IMR-90 (cell line): Measurements from ENCODE around the gene FAM163B. TPM values are rescaled to one million over a fixed set of nuclear protein-coding genes. Genes with fewer than 3 reads are reported as not detected.

Experiments
- ATAC-seq: fragments of 200-7000 bp; cut with Tn5 transposase; 2 replicates; pipeline ENCODE4 v1.9.1; 2020; ENCODE audit warnings: low read depth, mild to moderate bottlenecking, moderate library complexity
- BruUV-seq: library from RNA; stranded (reverse); fragments of 400-500 nt; replicated peaks from 2 replicates; lab custom pipeline; 2021; lab: Mats Ljungman, UMichigan
- CTCF ChIA-PET: fragments of 300-600 bp; formaldehyde crosslinking; extraction: SDS; loops from one replicate; lab custom pipeline; 2021; ENCODE audit warnings: antibody characterized with exemption; lab: Yijun Ruan, JAX
- POLR2A ChIA-PET: fragments of 300-600 bp; sonication (Branson Sonifier 250); formaldehyde crosslinking; loops from one replicate; lab custom pipeline; 2022; ENCODE audit warnings: antibody characterized with exemption; ENCODE audit not compliant: unreplicated experiment; lab: Charles Lee
- DNase-seq: peaks from one replicate; pipeline ENCODE4 v3.0.0; 2013
- H2AFZ ChIP-seq: replicated peaks from 2 replicates; pipeline ENCODE3; 2013; ENCODE audit warnings: low read length, mild to moderate bottlenecking; ENCODE audit not compliant: poor library complexity
- H2AK5ac ChIP-seq: 2 replicates; pipeline ENCODE4 v1.6.1; 2013; ENCODE audit warnings: low read depth, low read length, inconsistent platforms
- H2AK9ac ChIP-seq: replicated peaks from 2 replicates; pipeline ENCODE3; 2013; ENCODE audit warnings: mild to moderate bottlenecking, low read depth, low read length, moderate library complexity; ENCODE audit not compliant: poor library complexity
- H2BK120ac ChIP-seq: 2 replicates; pipeline ENCODE4 v1.6.1; 2013; ENCODE audit warnings: low read depth, low read length, inconsistent platforms
- H2BK15ac ChIP-seq: 3 replicates; pipeline ENCODE4 v1.6.1; 2013; ENCODE audit warnings: low read depth, low read length, inconsistent platforms
- H2BK20ac ChIP-seq: 2 replicates; pipeline ENCODE4 v1.6.1; 2013; ENCODE audit warnings: low read depth, mild to moderate bottlenecking, inconsistent platforms, low read length, moderate library complexity
- H2BK5ac ChIP-seq: 2 replicates; pipeline ENCODE4 v1.6.1; 2013; ENCODE audit warnings: mild to moderate bottlenecking, low read depth, low read length, inconsistent platforms; ENCODE audit not compliant: poor library complexity, severe bottlenecking
- H3K14ac ChIP-seq: replicated peaks from 2 replicates; pipeline ENCODE4 v1.6.1; 2013; ENCODE audit warnings: low read depth, low read length, inconsistent platforms
- H3K18ac ChIP-seq: 2 replicates; pipeline ENCODE4 v1.6.1; 2013; ENCODE audit warnings: low read depth, low read length, control low read depth
- H3K23ac ChIP-seq: 2 replicates; pipeline ENCODE4 v1.6.1; 2013; ENCODE audit warnings: low read depth, low read length, inconsistent platforms
- H3K27ac ChIP-seq: 2 replicates; pipeline ENCODE4 v1.5.1; 2013; ENCODE audit warnings: mild to moderate bottlenecking, control low read depth, low read length; ENCODE audit not compliant: insufficient read depth
- H3K27me3 ChIP-seq: 2 replicates; pipeline ENCODE4 v1.6.1; 2013; ENCODE audit warnings: low read length; ENCODE audit not compliant: control insufficient read depth, insufficient read depth
- H3K36me3 ChIP-seq: 2 replicates; pipeline ENCODE4 v1.6.1; 2013; ENCODE audit warnings: low read length, mixed read lengths; ENCODE audit not compliant: control insufficient read depth, insufficient read depth
- H3K4ac ChIP-seq: 2 replicates; pipeline ENCODE4 v1.6.1; 2013; ENCODE audit warnings: low read depth, low read length, inconsistent platforms
- H3K4me1 ChIP-seq: 2 replicates; pipeline ENCODE4 v1.6.1; 2013; ENCODE audit warnings: low read length, mixed read lengths; ENCODE audit not compliant: control insufficient read depth, insufficient read depth
- H3K4me2 ChIP-seq: 2 replicates; pipeline ENCODE4 v1.6.1; 2013; ENCODE audit warnings: low read depth, mild to moderate bottlenecking, control low read depth, low read length, moderate library complexity
- H3K4me3 ChIP-seq: 2 replicates; pipeline ENCODE4 v1.5.1; 2013; ENCODE audit warnings: low read depth, mild to moderate bottlenecking, control low read depth, low read length, moderate library complexity; ENCODE audit not compliant: insufficient read depth
- H3K56ac ChIP-seq: 2 replicates; pipeline ENCODE4 v1.6.1; 2013; ENCODE audit warnings: low read length, inconsistent platforms; ENCODE audit not compliant: insufficient read depth; ENCODE audit errors: extremely low read depth
- H3K79me1 ChIP-seq, 2 experiments: 2 replicates each; pipeline ENCODE4 v1.6.1; 2013; ENCODE audit warnings: low read length in 2 of 2, inconsistent platforms in 1 of 2, low read depth in 1 of 2
- H3K9ac ChIP-seq: 2 replicates; pipeline ENCODE4 v1.6.1; 2013; ENCODE audit warnings: low read depth, low read length, control low read depth
- H3K9me1 ChIP-seq: 2 replicates; pipeline ENCODE4 v1.6.1; 2013; ENCODE audit warnings: low read length, inconsistent platforms; ENCODE audit not compliant: insufficient read depth
- H3K9me3 ChIP-seq: 2 replicates; pipeline ENCODE4 v1.6.1; 2013; ENCODE audit warnings: low read length; ENCODE audit not compliant: control insufficient read depth, insufficient read depth
- H4K20me1 ChIP-seq: 2 replicates; pipeline ENCODE4 v1.6.1; 2013; ENCODE audit warnings: low read length, inconsistent platforms; ENCODE audit not compliant: insufficient read depth
- H4K5ac ChIP-seq: 2 replicates; pipeline ENCODE4 v1.6.1; 2013; ENCODE audit warnings: mild to moderate bottlenecking, low read depth, low read length, control low read depth
- H4K8ac ChIP-seq, 2 experiments: 2 replicates each; pipeline ENCODE4 v1.6.1; 2013; ENCODE audit warnings: low read depth in 2 of 2, low read length in 2 of 2, control low read depth in 1 of 2, inconsistent platforms in 1 of 2
- H4K91ac ChIP-seq: 2 replicates; pipeline ENCODE4 v1.6.1; 2013; ENCODE audit warnings: low read depth, low read length, inconsistent platforms; ENCODE audit not compliant: insufficient read depth
- BHLHE40 ChIP-seq: fragments of 150-350 bp; IDR thresholded peaks from 2 replicates; pipeline ENCODE4 v1.6.1; 2016; ENCODE audit warnings: mild to moderate bottlenecking, low read depth, low read length
- CEBPB ChIP-seq: IDR thresholded peaks from 2 replicates; pipeline ENCODE4 v1.6.1; 2012; ENCODE audit warnings: low read depth, low read length, improper control_type of control experiment
- CHD1 ChIP-seq: IDR thresholded peaks from 2 replicates; pipeline ENCODE4 v1.6.1; 2012; ENCODE audit warnings: low read depth, low read length, improper control_type of control experiment
- CTCF ChIP-seq: conservative IDR thresholded peaks from 2 replicates; pipeline ENCODE4 v1.5.1; 2012; ENCODE audit warnings: mild to moderate bottlenecking, low read depth, low read length, improper control_type of control experiment
- FOS ChIP-seq: fragments of 150-350 bp; IDR thresholded peaks from 2 replicates; pipeline ENCODE4 v1.6.1; 2016; ENCODE audit warnings: low read depth, low read length
- MAFK ChIP-seq: IDR thresholded peaks from 2 replicates; pipeline ENCODE4 v1.6.1; 2012; ENCODE audit warnings: low read depth, low read length, improper control_type of control experiment
- MAZ ChIP-seq: IDR thresholded peaks from 2 replicates; pipeline ENCODE4 v1.6.1; 2012; ENCODE audit warnings: low read depth, mild to moderate bottlenecking, low read length, improper control_type of control experiment, moderate library complexity, borderline replicate concordance
- MXI1 ChIP-seq: IDR thresholded peaks from 2 replicates; pipeline ENCODE4 v1.6.1; 2012; ENCODE audit warnings: low read depth, mild to moderate bottlenecking, low read length, moderate library complexity, borderline replicate concordance
- RAD21 ChIP-seq: IDR thresholded peaks from 2 replicates; pipeline ENCODE4 v1.6.1; 2012; ENCODE audit warnings: low read length, improper control_type of control experiment
- RFX5 ChIP-seq: IDR thresholded peaks from 2 replicates; pipeline ENCODE4 v1.8.0; 2012; ENCODE audit warnings: low read depth, mild to moderate bottlenecking, low read length, moderate library complexity
- USF2 ChIP-seq: fragments of 150-350 bp; IDR thresholded peaks from 2 replicates; pipeline ENCODE4 v1.6.1; 2017; ENCODE audit warnings: mild to moderate bottlenecking, antibody characterized with exemption, low read length, low read depth
- WGBS, 2 experiments: methylation state at CpG; one replicate each; pipeline versions ENCODE4 v1.1.5 to v1.1.7; 2013; ENCODE audit warnings: missing lambda C conversion rate in 2 of 2; ENCODE audit not compliant: insufficient read length in 1 of 2; ENCODE audit errors: extremely low coverage in 2 of 2; 5-methylcytosine and 5-hydroxymethylcytosine counted together
- dilution Hi-C: fragments of 300-500 bp; cut with HindIII; formaldehyde crosslinking; loops from one replicate; pipeline ENCODE4 v1.14.3; 2018; ENCODE audit warnings: low sequenced_read_pairs; ENCODE audit not compliant: unreplicated experiment
- in situ Hi-C: fragments of 300-500 bp; cut with MboI; formaldehyde crosslinking; loops from 3 replicates; pipeline ENCODE4 v1.14.3; 2019; ENCODE audit warnings: low sequenced_read_pairs, inconsistent platforms, mixed read lengths
- intact Hi-C: fragments of 100-400 bp; cut with micrococcal nuclease; formaldehyde crosslinking; loops from 2 replicates; pipeline ENCODE4 v1.10.0; 2022
- polyA plus RNA-seq, 3 experiments: library from polyadenylated mRNA; depleted of rRNA; stranded (reverse); fragments of >200 nt; gene quantifications; 2 replicates each; pipeline ENCODE4 v1.2.3, GENCODE V29; 2012; ENCODE audit warnings: low replicate concordance in 1 of 3
- total RNA-seq: library from RNA; depleted of rRNA; stranded (reverse); fragments of >200 nt; gene quantifications from 2 replicates; pipeline ENCODE4 v1.2.3, GENCODE V29; 2012
- TF ChIP-seq, protein P1 (sequence below): fragments of 150-350 bp; IDR thresholded peaks from 2 replicates; pipeline ENCODE4 v1.6.1; 2016; ENCODE audit warnings: low read depth, mild to moderate bottlenecking, low read length, moderate library complexity, borderline replicate concordance

Gene FAM163B
- total and polyA plus RNA-seq, 2 of the 4 experiments (the other 2 are of a cell fraction) = not detected

DNA sequence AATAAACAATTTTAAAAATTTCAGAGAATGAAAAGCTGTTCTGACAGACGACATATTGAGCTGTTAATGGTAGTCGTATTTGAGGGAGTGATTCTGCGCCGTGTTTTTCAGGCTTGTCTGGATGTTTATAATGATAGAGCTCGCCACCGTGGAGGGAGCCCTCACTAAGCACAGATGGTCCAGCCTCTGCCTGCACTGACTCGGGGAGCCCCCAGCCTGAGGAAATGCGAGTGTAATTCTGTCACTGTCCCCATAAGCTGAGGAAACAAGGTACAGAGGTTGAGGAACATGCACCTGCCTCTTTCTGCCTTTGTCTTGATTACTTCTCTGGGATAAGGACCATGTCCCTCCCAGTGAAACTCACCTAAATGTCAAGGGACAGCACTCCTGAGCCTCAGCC lies 19.6 kb upstream of the FAM163B start (continued):
- TF ChIP-seq, protein P1, sequence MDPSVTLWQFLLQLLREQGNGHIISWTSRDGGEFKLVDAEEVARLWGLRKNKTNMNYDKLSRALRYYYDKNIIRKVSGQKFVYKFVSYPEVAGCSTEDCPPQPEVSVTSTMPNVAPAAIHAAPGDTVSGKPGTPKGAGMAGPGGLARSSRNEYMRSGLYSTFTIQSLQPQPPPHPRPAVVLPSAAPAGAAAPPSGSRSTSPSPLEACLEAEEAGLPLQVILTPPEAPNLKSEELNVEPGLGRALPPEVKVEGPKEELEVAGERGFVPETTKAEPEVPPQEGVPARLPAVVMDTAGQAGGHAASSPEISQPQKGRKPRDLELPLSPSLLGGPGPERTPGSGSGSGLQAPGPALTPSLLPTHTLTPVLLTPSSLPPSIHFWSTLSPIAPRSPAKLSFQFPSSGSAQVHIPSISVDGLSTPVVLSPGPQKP = no peak
- TF ChIP-seq FOS = no peak
- TF ChIP-seq MAZ = no peak
- TF ChIP-seq BHLHE40 = no peak

DNA sequence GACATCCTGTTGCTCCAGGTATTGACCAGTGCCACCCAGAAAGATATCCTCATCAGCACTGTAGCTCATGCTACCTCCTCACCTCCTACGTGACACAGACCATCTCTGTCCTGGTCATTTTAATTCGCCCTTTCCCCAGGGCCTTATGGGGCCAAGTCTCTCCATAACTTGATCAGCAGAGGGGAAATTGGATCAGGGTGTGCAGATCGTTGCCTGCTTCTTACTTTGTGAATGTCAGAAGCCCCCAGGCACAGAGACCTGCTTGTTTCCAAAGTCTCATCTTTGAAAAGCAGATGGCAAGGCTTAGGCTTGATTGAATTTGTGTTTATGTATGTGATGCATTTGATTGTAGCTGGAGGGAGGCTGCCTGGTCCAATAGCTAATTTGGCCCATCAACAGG lies 18.2 kb upstream of the FAM163B start:
- Histone ChIP-seq H3K4me1 (no peaks in the 10 kb centered on the region), H3K27me3 (peaks cover 22% of the 10 kb centered on the region), H4K8ac (no peak overlapping the region), H3K36me3 (no peaks in the 10 kb centered on the region), H3K14ac (no peak overlapping the region), H2AK5ac (no peak overlapping the region), H3K79me1 (no peaks in the 10 kb centered on the region), H4K5ac (no peak overlapping the region), H2AK9ac (no peak overlapping the region), H3K56ac (no peak overlapping the region), H2AFZ (no peak overlapping the region), H3K9me1 (no peaks in the 10 kb centered on the region), H2BK20ac (no peak overlapping the region), H3K23ac (no peak overlapping the region), H2BK5ac (no peak overlapping the region), H3K27ac (no peak overlapping the region), H2BK15ac (no peak overlapping the region), H3K4ac (no peak overlapping the region), H4K20me1 (no peaks in the 10 kb centered on the region), H3K18ac (no peak overlapping the region), H3K4me3 (no peak overlapping the region), H3K9ac (no peak overlapping the region), H2BK120ac (no peak overlapping the region), H3K9me3 (peaks cover 6% of the 10 kb centered on the region), H4K91ac (no peak overlapping the region), H3K4me2 (no peak overlapping the region)
- ChIA-PET CTCF (no interaction called here), POLR2A (no interaction called here)
- ATAC-seq (no peak), DNase-seq (no peak)
- dilution Hi-C loops (no loop called here), intact Hi-C loops (no loop called here), in situ Hi-C loops (no loop called here)
- no CpG with 5 or more reads among the region's 3 CpGs for WGBS, 2 experiments
- BruUV-seq = no TSS peak
- TF ChIP-seq, protein P1 = no peak
- TF ChIP-seq CTCF = no peak
- no peak for TF ChIP-seq FOS
- no peak for TF ChIP-seq BHLHE40
- no peak for TF ChIP-seq MXI1
- no peak for TF ChIP-seq RAD21
- TF ChIP-seq CEBPB = no peak
- TF ChIP-seq MAFK = no peak
- no peak for TF ChIP-seq RFX5
- no peak for TF ChIP-seq MAZ
- TF ChIP-seq CHD1 = no peak
- no peak for TF ChIP-seq USF2
